H9 (cell line): Measurements from ENCODE around the gene CLCA4. TPM values are rescaled to one million over a fixed set of nuclear protein-coding genes. Genes with fewer than 3 reads are reported as not detected.

ENCODE experiments used
- DNase-seq: peaks from one replicate; pipeline ENCODE4 v3.0.0-alpha.2; 2017
- H2AFZ ChIP-seq: one replicate; pipeline ENCODE4 v1.6.1; 2013; ENCODE audit warnings: mild to moderate bottlenecking, low read length, control low read depth, moderate library complexity
- H2AK5ac ChIP-seq: 2 replicates; pipeline ENCODE4 v1.6.1; 2013; ENCODE audit warnings: low read length, control low read depth, mixed read lengths; ENCODE audit not compliant: insufficient read length
- H2BK120ac ChIP-seq: one replicate; pipeline ENCODE4 v1.6.1; 2013; ENCODE audit warnings: low read depth, mild to moderate bottlenecking, low read length, control low read depth, inconsistent platforms; ENCODE audit not compliant: poor library complexity, severe bottlenecking
- H2BK12ac ChIP-seq: 2 replicates; pipeline ENCODE4 v1.6.1; 2013; ENCODE audit warnings: low read length, control low read depth, mixed read lengths, low read depth; ENCODE audit not compliant: insufficient read length
- H2BK15ac ChIP-seq: 2 replicates; pipeline ENCODE4 v1.6.1; 2013; ENCODE audit warnings: low read depth, low read length, control low read depth
- H2BK20ac ChIP-seq: one replicate; pipeline ENCODE4 v1.6.1; 2013; ENCODE audit warnings: low read depth, mild to moderate bottlenecking, low read length, control low read depth, inconsistent platforms; ENCODE audit not compliant: poor library complexity, severe bottlenecking
- H2BK5ac ChIP-seq: 2 replicates; pipeline ENCODE4 v1.6.1; 2013; ENCODE audit warnings: low read length, control low read depth, mixed read lengths; ENCODE audit not compliant: insufficient read length
- H3K14ac ChIP-seq: 2 replicates; pipeline ENCODE4 v1.6.1; 2013; ENCODE audit warnings: low read length, control low read depth; ENCODE audit not compliant: insufficient read depth
- H3K18ac ChIP-seq: 2 replicates; pipeline ENCODE4 v1.6.1; 2013; ENCODE audit warnings: low read depth, mild to moderate bottlenecking, mixed read lengths, low read length, control low read depth; ENCODE audit not compliant: insufficient read length
- H3K23ac ChIP-seq: 2 replicates; pipeline ENCODE4 v1.6.1; 2013; ENCODE audit warnings: low read length, control low read depth, mixed read lengths, low read depth; ENCODE audit not compliant: insufficient read length
- H3K23me2 ChIP-seq: 2 replicates; pipeline ENCODE4 v1.6.1; 2013; ENCODE audit warnings: low read depth, mild to moderate bottlenecking, mixed read lengths, low read length, control low read depth; ENCODE audit not compliant: insufficient read length, poor library complexity, severe bottlenecking
- H3K27ac ChIP-seq: 2 replicates; pipeline ENCODE4 v1.5.1; 2013; ENCODE audit warnings: low read length, control low read depth, mixed read lengths, low read depth; ENCODE audit not compliant: insufficient read length
- H3K27me3 ChIP-seq: 2 replicates; pipeline ENCODE4 v1.6.1; 2013; ENCODE audit warnings: low read length, control low read depth, inconsistent platforms; ENCODE audit not compliant: insufficient read depth
- H3K4ac ChIP-seq: 2 replicates; pipeline ENCODE4 v1.6.1; 2013; ENCODE audit warnings: low read depth, mild to moderate bottlenecking, control low read depth, inconsistent platforms, low read length, moderate library complexity
- H3K4me1 ChIP-seq: 2 replicates; pipeline ENCODE4 v1.6.1; 2013; ENCODE audit warnings: low read length, control low read depth, inconsistent platforms; ENCODE audit not compliant: insufficient read depth
- H3K4me2 ChIP-seq: 2 replicates; pipeline ENCODE4 v1.6.1; 2013; ENCODE audit warnings: low read length, control low read depth, mixed read lengths; ENCODE audit not compliant: insufficient read length, insufficient read depth
- H3K56ac ChIP-seq: 2 replicates; pipeline ENCODE4 v1.6.1; 2013; ENCODE audit warnings: low read depth, mild to moderate bottlenecking, mixed read lengths, low read length, control low read depth; ENCODE audit not compliant: insufficient read length
- H3K79me1 ChIP-seq: 2 replicates; pipeline ENCODE4 v1.6.1; 2013; ENCODE audit warnings: low read depth, mild to moderate bottlenecking, moderate library complexity, low read length, control low read depth, inconsistent platforms; ENCODE audit not compliant: insufficient read depth, poor library complexity, severe bottlenecking
- H3K79me2 ChIP-seq: 2 replicates; pipeline ENCODE4 v1.6.1; 2013; ENCODE audit warnings: low read length, control low read depth, inconsistent platforms; ENCODE audit not compliant: insufficient read depth
- H3K9ac ChIP-seq: 2 replicates; pipeline ENCODE4 v1.6.1; 2013; ENCODE audit warnings: low read length, control low read depth, mixed read lengths; ENCODE audit not compliant: insufficient read length; ENCODE audit errors: extremely low read depth
- H3K9me3 ChIP-seq: one replicate; pipeline ENCODE4 v1.6.1; 2013; ENCODE audit warnings: low read depth, low read length, inconsistent platforms; ENCODE audit not compliant: control insufficient read depth
- H3T11ph ChIP-seq: one replicate; pipeline ENCODE4 v1.6.1; 2013; ENCODE audit warnings: mild to moderate bottlenecking, low read length, control low read depth, inconsistent platforms
- H4K20me1 ChIP-seq: one replicate; pipeline ENCODE4 v1.6.1; 2013; ENCODE audit not compliant: control insufficient read depth, insufficient read length, insufficient read depth
- H4K5ac ChIP-seq: 2 replicates; pipeline ENCODE4 v1.6.1; 2013; ENCODE audit warnings: low read depth, mild to moderate bottlenecking, mixed read lengths, low read length, control low read depth; ENCODE audit not compliant: insufficient read length
- H4K8ac ChIP-seq: replicated peaks from 2 replicates; pipeline ENCODE4 v1.6.1; 2013; ENCODE audit warnings: low read length, control low read depth, mixed read lengths, low read depth; ENCODE audit not compliant: insufficient read length
- H4K91ac ChIP-seq: 2 replicates; pipeline ENCODE4 v1.6.1; 2013; ENCODE audit warnings: low read depth, mild to moderate bottlenecking, moderate library complexity, mixed read lengths, low read length, control low read depth; ENCODE audit not compliant: insufficient read length
- H3K27ac Mint-ChIP-seq, 3 experiments: 2 replicates in 2 of 3; 3 replicates in 1 of 3; pipeline ENCODE4 v1.8.0; 2020 to 2021; ENCODE audit warnings: mixed read lengths in 3 of 3, mild to moderate bottlenecking in 1 of 3, moderate library complexity in 1 of 3
- H3K27me3 Mint-ChIP-seq: 2 replicates; pipeline ENCODE4 v1.8.0; 2021; ENCODE audit warnings: low read depth, mild to moderate bottlenecking, moderate library complexity, mixed read lengths
- H3K36me3 Mint-ChIP-seq, 3 experiments: 2 replicates in 2 of 3; 3 replicates in 1 of 3; pipeline ENCODE4 v1.8.0; 2020 to 2021; ENCODE audit warnings: low read depth in 3 of 3, mixed read lengths in 3 of 3; ENCODE audit not compliant: insufficient read depth in 1 of 3
- H3K4me1 Mint-ChIP-seq, 2 experiments: 2 replicates each; pipeline ENCODE4 v1.8.0; 2020; ENCODE audit warnings: mixed read lengths in 2 of 2
- H3K4me3 Mint-ChIP-seq, 2 experiments: 2 replicates in 1 of 2; 3 replicates in 1 of 2; pipeline ENCODE4 v1.8.0; 2020 to 2021; ENCODE audit warnings: mild to moderate bottlenecking in 2 of 2, mixed read lengths in 2 of 2, moderate library complexity in 1 of 2
- H3K9me3 Mint-ChIP-seq, 2 experiments: 2 replicates in 1 of 2; 3 replicates in 1 of 2; pipeline ENCODE4 v1.8.0; 2020; ENCODE audit warnings: mild to moderate bottlenecking in 2 of 2, mixed read lengths in 2 of 2, moderate library complexity in 1 of 2
- CTCF ChIP-seq: fragments of 200-600 bp; sonication (generic); conservative IDR thresholded peaks from 3 replicates; pipeline ENCODE4 v1.8.0; 2021; ENCODE audit warnings: antibody characterized with exemption, mild to moderate bottlenecking
- whole genome bisulfite sequencing: extraction: QIAGEN DNeasy Blood & Tissue Kit; methylation state at CpG from one replicate; pipeline ENCODE4 v1.1.7; 2013; ENCODE audit warnings: missing lambda C conversion rate, low lambda C conversion rate, mixed read lengths; ENCODE audit not compliant: insufficient read length; ENCODE audit errors: extremely low coverage; 5-methylcytosine and 5-hydroxymethylcytosine counted together
- total RNA-seq: library from RNA; stranded (reverse); gene quantifications from 2 replicates; pipeline ENCODE4 v1.2.1, GENCODE V29; 2021

CLCA4 gene
- total RNA-seq, 1 experiment from 2014 or later, result not detected

GRCh38 chr1:86530211-86530845 is 16.6 kb upstream of the CLCA4 start:
- Histone ChIP-seq H2BK15ac (no peak overlapping the region), H3K9me3 (no peaks in the 10 kb centered on the region), H2BK120ac (no peak overlapping the region), H3K56ac (no peak overlapping the region), H4K8ac (no peak overlapping the region), H3K9ac (no peak overlapping the region), H4K20me1 (no peaks in the 10 kb centered on the region), H3K27ac (no peak overlapping the region), H3K23ac (no peak overlapping the region), H2BK20ac (no peak overlapping the region), H2BK5ac (no peak overlapping the region), H3K4me2 (no peak overlapping the region), H3K18ac (no peak overlapping the region), H4K91ac (no peak overlapping the region), H3K79me2 (no peaks in the 10 kb centered on the region), H3K4ac (no peak overlapping the region), H2AFZ (no peak overlapping the region), H3K14ac (no peak overlapping the region), H2BK12ac (no peak overlapping the region), H3K4me1 (no peaks in the 10 kb centered on the region), H3K27me3 (no peaks in the 10 kb centered on the region), H3K79me1 (no peaks in the 10 kb centered on the region), H3K23me2 (no peaks in the 10 kb centered on the region), H2AK5ac (no peak overlapping the region), H4K5ac (no peak overlapping the region), H3T11ph (no peak overlapping the region)
- 0 out of 4 replicates have a peak, but pooled peaks cover 0 to 2% of the 10 kb centered on the region in 2 experiments for H3K4me1 Mint-ChIP-seq
- no peak overlapping the region for H3K27ac Mint-ChIP-seq
- no peak overlapping the region for H3K4me3 Mint-ChIP-seq
- no peak for TF ChIP-seq CTCF
- DNase-seq, result no peak
- peaks cover 3 to 4% of the 10 kb centered on the region in 2 experiments; a peak in 2 of 5 replicates for H3K9me3 Mint-ChIP-seq
- H3K27me3 Mint-ChIP-seq, result no peaks in the 10 kb centered on the region
- WGBS, result no CpG with 5 or more reads among the region's 3 CpGs
- H3K36me3 Mint-ChIP-seq, result peaks cover 0 to 5% (median 0%) of the 10 kb centered on the region in 3 experiments; a peak in 1 of 7 replicates
